ENCODE measurements around the gene NUAK1. TPM values are rescaled to one million over a fixed set of nuclear protein-coding genes. Genes with fewer than 3 reads are reported as not detected.

NUAK1 gene
- total RNA-seq, 4 donors from 2014 or later, result 18.9 to 34.5 (median 29.1) TPM

GRCh38 chr12:106113446-106113823 lies 25.3 kb downstream of the NUAK1 start:
- Histone ChIP-seq H3K4me1 (peaks cover 72 to 91% of the 10 kb centered on the region in 2 donors), H3K36me3 (no peaks in the 10 kb centered on the region), H3K27ac (peak overlapping the region; percentile 80 to 93 (median 84)), H3K4me3 (peak overlapping the region in 1 of 4 donors; percentile 6), H3K9me3 (no peaks in the 10 kb centered on the region), H3K27me3 (no peaks in the 10 kb centered on the region)
- DNase-seq (no peak), ATAC-seq (peak; percentile 10 to 12)
- in situ Hi-C loops (cut with MboI; ENCODE audit: low sequenced_read_pairs in 4 of 4), result no loop called here
- intact Hi-C loops (cut with DNase I; ENCODE audit: low total_unique reads), result no loop called here
- TF ChIP-seq, protein P1, sequence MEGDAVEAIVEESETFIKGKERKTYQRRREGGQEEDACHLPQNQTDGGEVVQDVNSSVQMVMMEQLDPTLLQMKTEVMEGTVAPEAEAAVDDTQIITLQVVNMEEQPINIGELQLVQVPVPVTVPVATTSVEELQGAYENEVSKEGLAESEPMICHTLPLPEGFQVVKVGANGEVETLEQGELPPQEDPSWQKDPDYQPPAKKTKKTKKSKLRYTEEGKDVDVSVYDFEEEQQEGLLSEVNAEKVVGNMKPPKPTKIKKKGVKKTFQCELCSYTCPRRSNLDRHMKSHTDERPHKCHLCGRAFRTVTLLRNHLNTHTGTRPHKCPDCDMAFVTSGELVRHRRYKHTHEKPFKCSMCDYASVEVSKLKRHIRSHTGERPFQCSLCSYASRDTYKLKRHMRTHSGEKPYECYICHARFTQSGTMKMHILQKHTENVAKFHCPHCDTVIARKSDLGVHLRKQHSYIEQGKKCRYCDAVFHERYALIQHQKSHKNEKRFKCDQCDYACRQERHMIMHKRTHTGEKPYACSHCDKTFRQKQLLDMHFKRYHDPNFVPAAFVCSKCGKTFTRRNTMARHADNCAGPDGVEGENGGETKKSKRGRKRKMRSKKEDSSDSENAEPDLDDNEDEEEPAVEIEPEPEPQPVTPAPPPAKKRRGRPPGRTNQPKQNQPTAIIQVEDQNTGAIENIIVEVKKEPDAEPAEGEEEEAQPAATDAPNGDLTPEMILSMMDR (IDR thresholded peaks at IDR 0.05 in 4 of 5, conservative IDR thresholded peaks at IDR 0.05 in 1 of 5), result no peak
- no peak for TF ChIP-seq POLR2A (IDR thresholded peaks at IDR 0.05)

GRCh38 chr12:106113042-106113441 lies 25.7 kb downstream of the NUAK1 start:
- no peaks in the 10 kb centered on the region for H3K9me3 ChIP-seq
- no peak overlapping the region for H3K4me3 ChIP-seq
- DNase-seq, result no peak
- H3K27me3 ChIP-seq, result no peaks in the 10 kb centered on the region
- H3K36me3 ChIP-seq, result no peaks in the 10 kb centered on the region
- intact Hi-C loops (cut with DNase I; ENCODE audit: low total_unique reads) (no loop called here), in situ Hi-C loops (cut with MboI; ENCODE audit: low sequenced_read_pairs in 4 of 4) (no loop called here)
- peak overlapping the region; percentile 80 to 93 (median 84) for H3K27ac ChIP-seq
- TF ChIP-seq, protein P1 (IDR thresholded peaks at IDR 0.05 in 4 of 5, conservative IDR thresholded peaks at IDR 0.05 in 1 of 5), result no peak
- TF ChIP-seq POLR2A (IDR thresholded peaks at IDR 0.05), result no peak
- no peak for ATAC-seq
- peaks cover 72 to 91% of the 10 kb centered on the region in 2 donors for H3K4me1 ChIP-seq

DNA sequence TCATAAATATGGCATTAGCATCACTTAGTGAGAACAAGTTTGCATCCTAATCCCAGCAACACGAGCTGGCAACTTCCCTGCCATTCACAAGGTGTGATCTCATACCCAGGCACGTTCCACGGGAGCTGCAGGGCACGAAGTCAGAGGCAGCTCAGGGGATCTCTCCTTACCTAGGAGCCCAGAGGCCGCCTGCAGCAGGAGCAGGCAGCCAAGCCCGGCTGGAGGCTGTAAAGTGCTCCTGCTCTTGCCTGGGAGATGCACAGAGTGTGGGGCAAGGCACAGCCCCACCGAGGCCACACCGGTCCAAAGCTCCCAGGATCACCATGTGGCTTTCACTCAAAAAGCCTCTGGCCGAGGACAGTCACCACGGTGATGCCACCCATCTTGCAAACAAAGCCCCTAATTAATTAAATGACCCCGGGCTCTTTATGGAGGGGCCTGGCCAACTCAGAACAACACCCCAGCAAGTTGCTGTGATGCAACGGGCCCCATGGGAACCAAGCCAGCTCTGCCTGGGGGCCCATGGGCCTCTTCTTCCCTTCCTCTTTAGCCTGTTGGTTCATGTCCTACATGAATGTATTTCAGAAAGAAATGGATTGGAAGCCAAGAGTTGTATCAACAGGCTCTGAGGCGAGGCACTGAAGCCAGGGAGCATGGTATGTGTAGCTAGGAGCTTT lies 26.5 kb downstream of the NUAK1 start:
- H3K4me1 ChIP-seq, result peaks cover 72 to 91% of the 10 kb centered on the region in 2 donors
- DNase-seq (peak in 1 of 2 donors; percentile 51), ATAC-seq (no peak)
- intact Hi-C loops (cut with DNase I; ENCODE audit: low total_unique reads), result no loop called here
- in situ Hi-C loops (cut with MboI; ENCODE audit: low sequenced_read_pairs in 4 of 4), result no loop called here
- no peaks in the 10 kb centered on the region for H3K27me3 ChIP-seq
- peak overlapping the region; percentile 80 to 93 (median 84) for H3K27ac ChIP-seq
- H3K9me3 ChIP-seq, result no peaks in the 10 kb centered on the region
- TF ChIP-seq POLR2A (IDR thresholded peaks at IDR 0.05), result no peak
- TF ChIP-seq, protein P1 (IDR thresholded peaks at IDR 0.05 in 4 of 5, conservative IDR thresholded peaks at IDR 0.05 in 1 of 5), result no peak
- H3K36me3 ChIP-seq, result no peaks in the 10 kb centered on the region
- H3K4me3 ChIP-seq, result no peak overlapping the region

- Histone ChIP-seq H3K9me3 (no peaks in the 10 kb centered on the region), H3K27ac (no peak overlapping the region), H3K27me3 (no peaks in the 10 kb centered on the region), H3K4me3 (no peak overlapping the region), H3K36me3 (no peaks in the 10 kb centered on the region), H3K4me1 (peaks cover 81 to 91% of the 10 kb centered on the region in 2 donors)
- intact Hi-C loops (cut with DNase I; ENCODE audit: low total_unique reads), result no loop called here
- TF ChIP-seq, protein P1 (IDR thresholded peaks at IDR 0.05 in 4 of 5, conservative IDR thresholded peaks at IDR 0.05 in 1 of 5), result no peak
- TF ChIP-seq POLR2A (IDR thresholded peaks at IDR 0.05), result no peak
- no peak for ATAC-seq
- in situ Hi-C loops (cut with MboI; ENCODE audit: low sequenced_read_pairs in 4 of 4), result no loop called here
- no peak for DNase-seq
Observed at GRCh38 chr12:106110626-106111300, 28.0 kb downstream of the NUAK1 start.
